ENCODE results near the gene GBF1.

Gene GBF1

DNA sequence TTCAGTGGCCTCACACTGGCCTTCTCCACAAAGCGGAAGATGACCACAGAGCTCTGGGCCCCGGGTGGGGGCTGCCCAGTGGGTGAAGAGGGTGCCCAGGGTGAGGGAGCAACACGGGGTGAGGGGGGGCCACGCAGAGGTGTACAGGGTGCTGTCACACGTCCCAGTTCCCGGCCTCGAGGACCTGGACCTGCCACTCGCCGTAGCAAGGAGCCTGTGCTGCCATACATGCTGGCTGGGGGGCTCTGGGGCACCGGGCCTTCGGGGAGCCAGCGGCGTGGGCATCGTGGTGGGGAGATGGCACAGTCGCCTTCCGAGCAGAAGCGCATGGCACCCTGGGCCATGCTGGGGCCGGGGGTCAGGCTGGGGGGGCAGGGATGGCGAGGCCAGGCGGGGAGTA, 171.4 kb downstream of the GBF1 start:
- Histone ChIP-seq H3K9ac (ENCODE audit: low read depth, low read length) (no peak overlapping the region), H2AFZ (ENCODE audit: low read depth, low read length) (no peak overlapping the region), H3K9me3 (ENCODE audit: insufficient read depth, low read length, severe bottlenecking) (no peaks in the 10 kb centered on the region), H3K36me3 (ENCODE audit: insufficient read depth, low read length) (no peaks in the 10 kb centered on the region; the same call in 1 of the 2 replicates), H4K20me1 (ENCODE audit: insufficient read depth, low read length) (peaks cover 10% of the 10 kb centered on the region), H3K27me3 (ENCODE audit: insufficient read depth, low read length, poor library complexity) (no peaks in the 10 kb centered on the region), H3K27ac (ENCODE audit: low read length) (no peak overlapping the region), H3K79me2 (ENCODE audit: insufficient read depth, low read length) (peaks cover 5% of the 10 kb centered on the region; the same call in 1 of the 2 replicates), H3K4me1 (ENCODE audit: insufficient read depth, low read length) (peaks cover 20% of the 10 kb centered on the region), H3K4me3 (ENCODE audit: low read depth in 1 of 2, low read length in 2 of 2) (no peak overlapping the region), H3K4me2 (ENCODE audit: insufficient read depth, low read length) (no peak overlapping the region)
- no peak for ATAC-seq (ENCODE audit: insufficient read depth, low read depth)
- DNase-seq: no peak
- TF ChIP-seq, protein P1, sequence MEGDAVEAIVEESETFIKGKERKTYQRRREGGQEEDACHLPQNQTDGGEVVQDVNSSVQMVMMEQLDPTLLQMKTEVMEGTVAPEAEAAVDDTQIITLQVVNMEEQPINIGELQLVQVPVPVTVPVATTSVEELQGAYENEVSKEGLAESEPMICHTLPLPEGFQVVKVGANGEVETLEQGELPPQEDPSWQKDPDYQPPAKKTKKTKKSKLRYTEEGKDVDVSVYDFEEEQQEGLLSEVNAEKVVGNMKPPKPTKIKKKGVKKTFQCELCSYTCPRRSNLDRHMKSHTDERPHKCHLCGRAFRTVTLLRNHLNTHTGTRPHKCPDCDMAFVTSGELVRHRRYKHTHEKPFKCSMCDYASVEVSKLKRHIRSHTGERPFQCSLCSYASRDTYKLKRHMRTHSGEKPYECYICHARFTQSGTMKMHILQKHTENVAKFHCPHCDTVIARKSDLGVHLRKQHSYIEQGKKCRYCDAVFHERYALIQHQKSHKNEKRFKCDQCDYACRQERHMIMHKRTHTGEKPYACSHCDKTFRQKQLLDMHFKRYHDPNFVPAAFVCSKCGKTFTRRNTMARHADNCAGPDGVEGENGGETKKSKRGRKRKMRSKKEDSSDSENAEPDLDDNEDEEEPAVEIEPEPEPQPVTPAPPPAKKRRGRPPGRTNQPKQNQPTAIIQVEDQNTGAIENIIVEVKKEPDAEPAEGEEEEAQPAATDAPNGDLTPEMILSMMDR (IDR thresholded peaks at IDR 0.05; ENCODE audit: borderline replicate concordance, extremely low read depth, low read length, poor library complexity, severe bottlenecking): no peak
- no peak for TF ChIP-seq EZH2 (IDR thresholded peaks at IDR 0.05; ENCODE audit: borderline replicate concordance, low read depth, low read length, severe bottlenecking)

DNA sequence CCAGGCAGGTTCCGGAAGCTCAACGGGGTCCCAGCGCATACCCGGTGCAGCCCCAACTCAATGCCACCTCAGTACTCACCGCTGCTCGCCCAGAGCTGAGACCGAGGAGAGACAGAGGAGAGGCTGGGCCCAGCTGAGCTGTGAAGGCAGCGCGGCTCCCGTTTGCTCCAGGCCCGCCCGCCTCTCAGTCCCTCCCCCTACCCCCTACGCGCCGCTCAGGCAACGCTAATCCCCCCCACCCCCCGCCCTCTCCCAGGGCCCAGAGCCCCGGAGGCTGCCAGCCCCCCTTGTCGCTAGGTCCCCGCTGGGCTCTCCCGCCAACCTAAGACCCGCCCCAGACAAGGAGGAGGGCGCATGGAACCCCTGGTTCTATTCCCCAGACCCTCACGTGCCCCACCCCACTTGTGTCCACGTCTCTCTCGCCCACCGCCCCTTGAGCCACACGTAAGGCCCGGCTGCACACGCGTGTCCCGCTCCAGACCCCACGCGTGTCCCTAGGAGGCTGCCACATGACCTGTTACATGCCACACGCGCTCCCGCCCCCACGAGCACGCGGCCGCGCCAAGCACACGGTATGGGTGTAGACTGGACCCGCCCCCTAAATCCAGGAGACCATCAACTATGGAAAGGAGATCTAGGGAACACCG, 173.4 kb downstream of the GBF1 start, which contains the start of gene PSD:
Gene PSD, minus strand, starts transcription at position 164 of the 647 bp plus-strand sequence. CDS start 1,747 bp downstream, outside the sequence.
- no peaks in the 10 kb centered on the region for H3K9me3 ChIP-seq (ENCODE audit: insufficient read depth, low read length, severe bottlenecking)
- ATAC-seq (ENCODE audit: insufficient read depth, low read depth) (no peak), DNase-seq (peak; percentile 29)
- TF ChIP-seq EZH2 (IDR thresholded peaks at IDR 0.05; ENCODE audit: borderline replicate concordance, low read depth, low read length, severe bottlenecking): no peak
- TF ChIP-seq, protein P1 (IDR thresholded peaks at IDR 0.05; ENCODE audit: borderline replicate concordance, extremely low read depth, low read length, poor library complexity, severe bottlenecking): no peak
- peaks cover 10% of the 10 kb centered on the region for H3K79me2 ChIP-seq (ENCODE audit: insufficient read depth, low read length)
- no peak within 1 kb of the TSS for H3K27ac ChIP-seq (ENCODE audit: low read length)
- H2AFZ ChIP-seq (ENCODE audit: low read depth, low read length): peak within 1 kb of the TSS; percentile 97
- peaks cover 14% of the 10 kb centered on the region for H3K36me3 ChIP-seq (ENCODE audit: insufficient read depth, low read length)
- H3K27me3 ChIP-seq (ENCODE audit: insufficient read depth, low read length, poor library complexity): no peaks in the 10 kb centered on the region
- H3K4me3 ChIP-seq (ENCODE audit: low read depth in 1 of 2, low read length in 2 of 2): peak within 1 kb of the TSS; percentile 73 to 95; a peak in 3 of 4 replicates
- peak within 1 kb of the TSS; percentile 75 for H3K9ac ChIP-seq (ENCODE audit: low read depth, low read length)
- H3K4me1 ChIP-seq (ENCODE audit: insufficient read depth, low read length): peaks cover 38% of the 10 kb centered on the region
- H4K20me1 ChIP-seq (ENCODE audit: insufficient read depth, low read length): peaks cover 16% of the 10 kb centered on the region
- H3K4me2 ChIP-seq (ENCODE audit: insufficient read depth, low read length): peak within 1 kb of the TSS; percentile 100

DNA sequence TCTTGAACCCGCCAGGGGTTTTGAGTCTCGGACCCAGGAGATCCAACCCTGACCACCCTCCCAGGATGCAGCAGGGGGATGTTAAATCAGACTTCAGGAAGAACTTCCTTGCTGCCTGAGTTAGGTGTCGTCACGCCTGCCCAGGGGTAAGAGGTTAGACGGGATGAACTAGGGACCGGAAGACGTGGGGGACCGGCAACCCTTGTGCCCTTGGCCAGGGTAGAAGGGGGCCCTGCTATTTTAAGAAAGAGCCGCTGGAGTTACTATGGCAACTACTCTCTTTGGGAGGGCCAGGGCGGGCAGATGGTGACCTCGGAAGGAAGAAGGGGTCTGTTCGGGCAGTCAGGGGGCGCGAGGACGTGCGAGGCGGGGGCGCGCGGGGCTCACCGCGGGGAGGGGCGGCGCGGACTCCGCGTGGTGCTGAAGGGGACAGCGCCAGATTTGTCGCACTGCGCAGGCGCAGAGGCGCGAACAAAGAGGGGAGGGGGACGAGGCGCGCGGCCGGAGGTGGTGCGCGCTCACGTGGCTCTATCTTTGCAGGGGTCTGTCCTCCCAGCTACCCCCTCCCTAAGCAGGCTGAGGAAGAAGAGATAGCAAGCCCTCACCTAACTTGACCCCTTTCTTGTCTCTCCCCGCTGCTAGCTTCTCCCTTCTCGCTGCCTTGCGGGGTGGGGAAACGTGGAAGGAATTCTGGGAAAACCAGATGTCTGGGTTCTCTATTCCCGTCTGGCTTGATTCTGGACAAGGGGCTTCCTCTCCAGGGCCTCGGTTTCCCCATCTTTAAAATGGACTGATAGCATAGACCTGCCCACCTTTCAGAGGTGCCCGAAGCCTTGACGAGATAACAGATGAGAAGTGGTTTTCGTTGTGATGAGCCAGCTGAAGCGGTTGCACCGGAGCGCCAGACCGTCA, 174.2 kb downstream of the GBF1 start:
- DNase-seq: peak; percentile 83
- ATAC-seq (ENCODE audit: insufficient read depth, low read depth): peak; percentile 30
- Histone ChIP-seq H3K79me2 (ENCODE audit: insufficient read depth, low read length) (peaks cover 10% of the 10 kb centered on the region), H3K9me3 (ENCODE audit: insufficient read depth, low read length, severe bottlenecking) (no peaks in the 10 kb centered on the region), H3K4me2 (ENCODE audit: insufficient read depth, low read length) (peak overlapping the region; percentile 100), H3K27me3 (ENCODE audit: insufficient read depth, low read length, poor library complexity) (no peaks in the 10 kb centered on the region), H2AFZ (ENCODE audit: low read depth, low read length) (peak overlapping the region; percentile 97), H3K4me3 (ENCODE audit: low read depth in 1 of 2, low read length in 2 of 2) (peak overlapping the region; percentile 73 to 95), H3K27ac (ENCODE audit: low read length) (peak overlapping the region; percentile 92), H3K4me1 (ENCODE audit: insufficient read depth, low read length) (peaks cover 38% of the 10 kb centered on the region), H3K9ac (ENCODE audit: low read depth, low read length) (peak overlapping the region; percentile 75), H4K20me1 (ENCODE audit: insufficient read depth, low read length) (peaks cover 16% of the 10 kb centered on the region), H3K36me3 (ENCODE audit: insufficient read depth, low read length) (peaks cover 21% of the 10 kb centered on the region)
- TF ChIP-seq EZH2 (IDR thresholded peaks at IDR 0.05; ENCODE audit: borderline replicate concordance, low read depth, low read length, severe bottlenecking): no peak
- TF ChIP-seq, protein P1 (IDR thresholded peaks at IDR 0.05; ENCODE audit: borderline replicate concordance, extremely low read depth, low read length, poor library complexity, severe bottlenecking): no peak
